Measurements from ENCODE around the gene CHST6. TPM values are rescaled to one million over a fixed set of nuclear protein-coding genes. Genes with fewer than 3 reads are reported as not detected.
"Not testable (repeated sequence)": the region's sequence is repeated elsewhere in the genome, so short reads cannot be mapped to it uniquely, and the experiment has no call there.

The CHST6 gene
- total RNA-seq, 1 experiment from 2014 or later = 17.9 TPM

- H3K9me3 ChIP-seq (ENCODE audit: control insufficient read depth in 1 of 2, insufficient read depth in 1 of 2, low read depth in 1 of 2, low read length in 2 of 2) = no peaks in the 10 kb centered on the region
- ChIA-PET POLR2A (interaction anchor here (1.6 kb wide), 1 partner anchor 13 kb away, joined by 10 read pairs; no protein-coding TSS in a partner anchor), RAD21 (ENCODE audit: low non-redundant PET in 1 of 2, low total read pairs in 2 of 2, uncharacterized antibody in 2 of 2, unreplicated experiment in 2 of 2) (no interaction called here), CTCF (interaction anchor here (1.0 kb wide), 1 partner anchor 14 kb away, joined by 6 read pairs; no protein-coding TSS in a partner anchor)
- intact Hi-C loops (cut with micrococcal nuclease) = no loop called here
- H3K9ac ChIP-seq (ENCODE audit: low read length) = no peak overlapping the region
- H3K4me1 ChIP-seq (ENCODE audit: control insufficient read depth in 1 of 2, insufficient read depth in 2 of 2, low read length in 2 of 2) = peaks cover 13 to 30% of the 10 kb centered on the region in 2 experiments
- no peaks in the 10 kb centered on the region for H3K27me3 ChIP-seq (ENCODE audit: insufficient read depth, low read length)
- H3K4me2 ChIP-seq (ENCODE audit: low read length) = peak overlapping the region; percentile 48
- H3K27ac ChIP-seq (ENCODE audit: low read depth, low read length) = no peak overlapping the region
- no peak overlapping the region for H3K4me3 ChIP-seq (replicated peaks in 1 of 2; ENCODE audit: low read depth in 1 of 2, low read length in 2 of 2)
- H3K9me2 ChIP-seq (ENCODE audit: insufficient read depth) = no peaks in the 10 kb centered on the region
- no peak for TF ChIP-seq EZH2phosphoT487 (IDR thresholded peaks at IDR 0.05; ENCODE audit: borderline replicate concordance)
- no peak for TF ChIP-seq CEBPB (IDR thresholded peaks at IDR 0.05; ENCODE audit: low read depth)
- no peak for TF ChIP-seq POLR2A (IDR thresholded peaks at IDR 0.05; ENCODE audit: borderline replicate concordance, extremely low read depth, insufficient read depth, insufficient read length)
- peak; percentile 59 for TF ChIP-seq JUND (IDR thresholded peaks at IDR 0.05)
- TF ChIP-seq FOSL1 (IDR thresholded peaks at IDR 0.05; ENCODE audit: low read depth) = peak; percentile 77; the same call in 1 of the 2 replicates
- TF ChIP-seq REST (IDR thresholded peaks at IDR 0.05; ENCODE audit: low read depth) = no peak
- TF ChIP-seq SP1 (IDR thresholded peaks at IDR 0.05; ENCODE audit: low read depth) = peak; percentile 18; the same call in 1 of the 2 replicates
- no peak for TF ChIP-seq EGR1 (IDR thresholded peaks at IDR 0.05; ENCODE audit: low read depth)
- TF ChIP-seq SIN3A (IDR thresholded peaks at IDR 0.05; ENCODE audit: low read depth) = no peak
- H2AFZ ChIP-seq (ENCODE audit: low read depth, low read length, poor library complexity, severe bottlenecking) = no peak overlapping the region
- no TSS peak for BruUV-seq (replicated peaks)
- H4K20me1 ChIP-seq (ENCODE audit: insufficient read depth) = no peaks in the 10 kb centered on the region
- DNase-seq (ENCODE audit: low read depth, low spot score) (no peak), ATAC-seq (peak; percentile 58)
- no peaks in the 10 kb centered on the region for H3K36me3 ChIP-seq (ENCODE audit: control insufficient read depth in 1 of 2, insufficient read depth in 2 of 2, low read length in 2 of 2)
- no peaks in the 10 kb centered on the region for H3K79me2 ChIP-seq (ENCODE audit: insufficient read depth, low read length)
These were observed 7.8 kb upstream of the CHST6 start for GRCh38 chr16:75502916-75503605.

GRCh38 chr16:75501820-75502219 lies 6.6 kb upstream of the CHST6 start:
- H3K4me3 ChIP-seq (replicated peaks in 1 of 2; ENCODE audit: low read depth in 1 of 2, low read length in 2 of 2); H3K9me3 ChIP-seq (ENCODE audit: control insufficient read depth in 1 of 2, insufficient read depth in 1 of 2, low read depth in 1 of 2, low read length in 2 of 2); H3K9ac ChIP-seq (ENCODE audit: low read length); H3K36me3 ChIP-seq (ENCODE audit: control insufficient read depth in 1 of 2, insufficient read depth in 2 of 2, low read length in 2 of 2); H3K79me2 ChIP-seq (ENCODE audit: insufficient read depth, low read length); CTCF ChIA-PET; H3K27ac ChIP-seq (ENCODE audit: low read depth, low read length); ATAC-seq; H4K20me1 ChIP-seq (ENCODE audit: insufficient read depth); RAD21 ChIA-PET (ENCODE audit: low non-redundant PET in 1 of 2, low total read pairs in 2 of 2, uncharacterized antibody in 2 of 2, unreplicated experiment in 2 of 2); DNase-seq (ENCODE audit: low read depth, low spot score); intact Hi-C loops (cut with micrococcal nuclease); H3K9me2 ChIP-seq (ENCODE audit: insufficient read depth); H2AFZ ChIP-seq (ENCODE audit: low read depth, low read length, poor library complexity, severe bottlenecking); H3K4me2 ChIP-seq (ENCODE audit: low read length); POLR2A ChIA-PET; BruUV-seq (replicated peaks); H3K27me3 ChIP-seq (ENCODE audit: insufficient read depth, low read length): not testable (repeated sequence)
- peaks cover 13 to 28% of the 10 kb centered on the region in 2 experiments for H3K4me1 ChIP-seq (ENCODE audit: control insufficient read depth in 1 of 2, insufficient read depth in 2 of 2, low read length in 2 of 2)
